NB4 (cell line): ENCODE results near the gene MINAR1.

Experiments used
- MYC ChIP-seq: IDR thresholded peaks from 2 replicates; pipeline ENCODE4 v1.6.1; 2011; ENCODE audit warnings: low read depth, low read length
- POLR2A ChIP-seq: IDR thresholded peaks from 2 replicates; pipeline ENCODE4 v1.6.1; 2011; ENCODE audit warnings: mild to moderate bottlenecking; ENCODE audit not compliant: insufficient read length; ENCODE audit errors: extremely low read depth
- TF ChIP-seq, protein P1 (sequence below): IDR thresholded peaks from one replicate; pipeline ENCODE4 v1.5.1; 2012; ENCODE audit warnings: low read depth, low read length

GRCh38 chr15:79447060-79447459 lies 14.9 kb downstream of the MINAR1 start:
- TF ChIP-seq, protein P1, sequence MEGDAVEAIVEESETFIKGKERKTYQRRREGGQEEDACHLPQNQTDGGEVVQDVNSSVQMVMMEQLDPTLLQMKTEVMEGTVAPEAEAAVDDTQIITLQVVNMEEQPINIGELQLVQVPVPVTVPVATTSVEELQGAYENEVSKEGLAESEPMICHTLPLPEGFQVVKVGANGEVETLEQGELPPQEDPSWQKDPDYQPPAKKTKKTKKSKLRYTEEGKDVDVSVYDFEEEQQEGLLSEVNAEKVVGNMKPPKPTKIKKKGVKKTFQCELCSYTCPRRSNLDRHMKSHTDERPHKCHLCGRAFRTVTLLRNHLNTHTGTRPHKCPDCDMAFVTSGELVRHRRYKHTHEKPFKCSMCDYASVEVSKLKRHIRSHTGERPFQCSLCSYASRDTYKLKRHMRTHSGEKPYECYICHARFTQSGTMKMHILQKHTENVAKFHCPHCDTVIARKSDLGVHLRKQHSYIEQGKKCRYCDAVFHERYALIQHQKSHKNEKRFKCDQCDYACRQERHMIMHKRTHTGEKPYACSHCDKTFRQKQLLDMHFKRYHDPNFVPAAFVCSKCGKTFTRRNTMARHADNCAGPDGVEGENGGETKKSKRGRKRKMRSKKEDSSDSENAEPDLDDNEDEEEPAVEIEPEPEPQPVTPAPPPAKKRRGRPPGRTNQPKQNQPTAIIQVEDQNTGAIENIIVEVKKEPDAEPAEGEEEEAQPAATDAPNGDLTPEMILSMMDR = no peak
- TF ChIP-seq POLR2A = no peak
- no peak for TF ChIP-seq MYC
